HG03066 (cell line): Measurements from ENCODE around the gene MMS22L.
A peak's percentile ranks its signal among the peaks of the same experiment; 100 is the strongest.
"Not testable (repeated sequence)": the region's sequence is repeated elsewhere in the genome, so short reads cannot be mapped to it uniquely, and the experiment has no call there.

ENCODE experiments used
- ATAC-seq: cut with Tn5 transposase; IDR thresholded peaks from one replicate; pipeline ENCODE4 v1.9.1; 2021; ENCODE audit warnings: low read depth; ENCODE audit not compliant: unreplicated experiment

The MMS22L gene

GRCh38 chr6:97262676-97263075 lies 20.3 kb downstream of the MMS22L start:
- no peak for ATAC-seq

DNA sequence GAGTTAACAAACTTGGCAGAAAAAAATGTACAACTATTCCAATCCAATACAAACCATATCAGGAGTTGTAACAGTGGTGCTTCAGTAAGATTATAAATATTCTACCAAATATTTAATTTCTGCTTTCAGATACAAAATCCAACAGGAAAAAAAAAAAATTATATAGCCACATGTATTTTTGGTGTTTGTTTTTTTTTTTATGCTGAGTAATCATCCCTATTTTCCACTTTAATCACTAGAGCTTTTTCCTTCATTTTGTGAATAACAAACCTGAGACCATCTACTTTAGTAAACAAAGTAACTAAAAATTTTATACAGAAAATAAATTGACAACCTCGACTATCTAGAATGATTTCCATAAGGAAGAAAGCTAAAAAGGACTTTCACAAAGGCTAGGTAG lies 36.2 kb downstream of the MMS22L start:
- ATAC-seq, result no peak

- no peak for ATAC-seq
Observed at GRCh38 chr6:97240222-97240621, 42.8 kb downstream of the MMS22L start.

DNA sequence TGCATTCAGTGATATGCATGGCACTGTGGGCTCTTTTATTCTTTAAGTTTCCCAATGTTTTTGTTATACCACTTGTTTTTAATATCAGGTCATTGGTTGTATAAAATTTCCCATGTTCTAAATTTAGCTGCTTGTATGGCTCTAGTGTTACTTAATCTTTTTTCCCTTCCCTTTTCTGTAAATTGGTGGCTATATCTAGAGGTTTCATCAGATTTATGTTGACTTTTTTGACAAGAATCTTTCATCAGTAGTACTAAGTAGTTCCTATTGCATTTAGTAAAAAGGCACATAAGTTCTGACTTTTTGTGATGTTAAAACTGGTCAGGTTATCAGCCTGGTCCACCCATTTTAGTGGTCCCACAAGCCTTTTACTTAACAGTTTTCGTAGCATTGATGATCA lies 51.1 kb downstream of the MMS22L start:
- no peak for ATAC-seq

- no peak for ATAC-seq
Observed at GRCh38 chr6:97222903-97223302, 60.1 kb downstream of the MMS22L start.

GRCh38 chr6:97218912-97219311 lies 64.1 kb downstream of the MMS22L start:
- ATAC-seq, result no peak

DNA sequence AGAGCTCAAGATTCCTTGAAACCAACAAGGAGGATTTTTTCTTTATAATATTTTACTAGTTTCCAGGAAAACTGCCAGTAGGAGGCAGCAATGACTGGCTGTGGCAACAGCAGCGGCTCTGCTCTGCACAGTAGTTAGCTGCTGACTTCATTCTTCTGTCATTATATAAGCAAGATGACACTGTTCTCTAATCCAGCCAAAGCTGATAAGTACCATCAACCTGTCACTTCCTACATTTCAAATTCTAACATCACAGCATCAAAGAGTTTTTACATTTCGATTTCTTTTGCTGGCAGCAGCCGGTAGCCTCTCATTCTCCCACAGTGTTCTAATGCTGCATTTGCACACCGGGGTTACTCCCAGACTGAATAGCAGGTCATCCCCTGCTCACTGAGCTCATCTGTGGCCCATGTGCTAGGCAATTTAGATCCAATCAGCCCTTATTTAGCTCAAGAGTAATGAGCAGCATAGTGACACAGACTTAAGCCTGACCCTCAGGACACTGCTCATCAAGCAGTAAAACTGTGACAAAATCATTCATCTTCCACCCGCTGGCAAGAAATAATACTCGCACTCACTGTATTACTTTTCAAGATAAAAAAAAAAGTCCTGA lies 67.8 kb downstream of the MMS22L start:
- ATAC-seq, result no peak

DNA sequence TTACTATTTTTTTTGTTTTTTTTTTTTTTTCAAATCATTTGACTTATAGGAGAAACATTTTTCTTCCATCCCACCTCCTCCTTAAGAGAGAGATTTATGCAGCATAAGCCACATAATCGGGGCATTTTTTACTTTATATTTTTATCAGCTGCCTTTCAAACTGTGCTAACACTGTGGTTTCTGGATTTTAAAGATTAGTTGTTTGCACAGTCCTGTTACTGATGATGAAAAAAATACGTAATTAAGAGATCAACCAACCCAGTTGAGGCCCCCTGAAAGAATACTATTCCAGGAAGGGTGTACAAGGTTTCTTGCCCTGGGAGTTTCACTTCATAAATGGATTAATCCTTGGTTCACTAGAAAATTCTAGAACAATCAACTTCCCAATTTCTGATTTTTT lies 68.3 kb downstream of the MMS22L start:
- ATAC-seq, result no peak

- no peak for ATAC-seq
Observed at GRCh38 chr6:97207383-97207782, 75.6 kb downstream of the MMS22L start.

- ATAC-seq, result no peak
Observed at GRCh38 chr6:97205966-97206365, 77.0 kb downstream of the MMS22L start.

DNA sequence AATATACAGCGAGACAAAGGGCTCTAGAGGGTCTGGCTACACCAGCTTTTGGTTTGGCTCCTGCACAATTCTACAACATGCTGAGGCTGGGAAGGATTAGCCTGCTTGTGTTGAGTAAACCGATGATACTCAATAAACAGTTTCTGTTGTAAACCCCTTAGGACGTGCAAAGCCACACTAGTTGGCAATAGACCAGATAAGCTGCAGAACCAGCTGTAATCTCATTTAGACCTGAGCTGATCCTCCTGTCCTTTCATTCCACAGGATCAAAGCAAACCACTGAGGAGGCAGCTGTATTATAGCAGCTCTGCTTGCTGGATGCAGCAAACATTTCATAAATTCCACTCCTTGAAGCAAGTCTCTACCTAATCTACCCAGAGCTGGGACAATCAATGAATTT lies 79.7 kb downstream of the MMS22L start:
- no peak for ATAC-seq

GRCh38 chr6:97198046-97198565 lies 84.9 kb downstream of the MMS22L start:
- no peak for ATAC-seq

DNA sequence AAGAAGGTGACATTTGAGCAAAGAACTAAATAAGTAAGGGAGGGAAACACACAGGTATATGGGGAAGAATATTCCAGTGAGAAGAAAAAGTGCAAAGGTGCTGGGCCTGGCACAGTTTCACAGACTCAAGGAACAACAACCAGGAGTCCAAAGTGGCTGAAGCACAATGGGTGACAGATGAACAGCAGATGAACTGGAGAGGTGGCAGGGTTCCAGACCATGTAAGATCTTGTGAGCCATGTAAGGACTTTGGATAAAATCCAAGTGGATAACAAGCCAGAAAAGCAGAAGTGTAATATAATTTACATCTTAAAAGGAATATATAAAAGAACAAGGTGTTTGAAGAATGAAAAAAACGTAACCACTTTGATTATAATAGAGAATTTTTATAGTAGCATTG lies 87.9 kb downstream of the MMS22L start:
- no peak for ATAC-seq

GRCh38 chr6:97189767-97190166 lies 93.2 kb downstream of the MMS22L start:
- ATAC-seq, result no peak

GRCh38 chr6:97187951-97188350 lies 95.1 kb downstream of the MMS22L start:
- no peak for ATAC-seq

GRCh38 chr6:97186416-97186999 lies 96.5 kb downstream of the MMS22L start:
- ATAC-seq, result peak; percentile 93

GRCh38 chr6:97177905-97178304 lies 105.1 kb downstream of the MMS22L start:
- ATAC-seq, result no peak

- no peak for ATAC-seq
Observed at GRCh38 chr6:97176468-97176867, 106.5 kb downstream of the MMS22L start.

DNA sequence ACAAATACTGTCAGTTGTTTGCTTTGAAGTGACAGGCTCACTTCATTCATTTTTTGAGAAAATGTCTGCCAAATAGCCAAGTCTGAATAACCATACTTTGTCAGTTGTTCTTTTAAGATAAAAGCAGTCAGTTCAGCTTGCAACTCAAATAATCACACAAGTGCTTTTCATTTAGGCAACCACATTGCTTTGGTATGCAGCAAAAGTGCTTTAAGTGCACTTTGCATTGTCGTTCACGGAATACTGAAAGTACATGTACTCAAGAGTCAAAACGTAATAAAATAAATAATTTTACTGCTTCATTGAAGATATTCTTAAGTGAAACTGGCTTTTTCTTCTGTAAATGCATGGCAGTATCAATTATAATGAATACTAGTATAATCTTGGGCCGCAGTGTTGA lies 107.2 kb downstream of the MMS22L start:
- no peak for ATAC-seq

GRCh38 chr6:97174471-97174870 lies 108.5 kb downstream of the MMS22L start:
- no peak for ATAC-seq

- ATAC-seq, result no peak
Observed at GRCh38 chr6:97160280-97160679, 122.7 kb downstream of the MMS22L start.

- ATAC-seq, result not testable (repeated sequence)
Observed at GRCh38 chr6:97155447-97155846, 127.6 kb downstream of the MMS22L start.
